ENCODE results near the gene SP3. TPM values are rescaled to one million over a fixed set of nuclear protein-coding genes. Genes with fewer than 3 reads are reported as not detected.

SP3 gene
- total RNA-seq, 2 experiments from 2014 or later = 115 to 150 TPM

GRCh38 chr2:173968551-173968950 is 3.4 kb upstream of the SP3 start:
- no peak overlapping the region for H2AFZ ChIP-seq (ENCODE audit: low read length)
- intact Hi-C loops (cut with micrococcal nuclease; ENCODE audit: unreplicated experiment) = loop anchor here (10.0 kb wide), 1 partner anchor 276 kb away; the partner anchor contains the start of gene OLA1
- H3K79me2 ChIP-seq (ENCODE audit: insufficient read depth, low read depth, low read length) = peaks cover 9% of the 10 kb centered on the region; the same call in 1 of the 2 replicates
- no peaks in the 10 kb centered on the region for H4K20me1 ChIP-seq (ENCODE audit: insufficient read depth, low read length)
- ChIA-PET POLR2A (no interaction called here), CTCF (ENCODE audit: unreplicated experiment) (no interaction called here)
- H3K36me3 ChIP-seq (ENCODE audit: insufficient read depth, low read length) = 0 out of 2 replicates have a peak, but pooled peaks cover 3% of the 10 kb centered on the region
- no TSS peak for BruUV-seq (replicated peaks)
- no peak overlapping the region for H3K4me3 ChIP-seq (ENCODE audit: low read depth, low read length, poor library complexity, severe bottlenecking)
- H3K9me3 ChIP-seq (ENCODE audit: low read length) = no peaks in the 10 kb centered on the region
- H3K4me2 ChIP-seq (ENCODE audit: low read length) = no peak overlapping the region
- peaks cover 9% of the 10 kb centered on the region for H3K4me1 ChIP-seq (ENCODE audit: insufficient read depth, low read length, poor library complexity, severe bottlenecking)
- no peak overlapping the region for H3K27ac ChIP-seq (ENCODE audit: low read depth, low read length, poor library complexity, severe bottlenecking)
- TF ChIP-seq EZH2phosphoT487 (IDR thresholded peaks at IDR 0.05; ENCODE audit: borderline replicate concordance, low read depth, low read length) (no peak), CTCF (conservative IDR thresholded peaks at IDR 0.05; ENCODE audit: low read length) (no peak)
- no peaks in the 10 kb centered on the region for H3K9me2 ChIP-seq (ENCODE audit: insufficient read depth, low read length)
- DNase-seq (ENCODE audit: low spot score) = no peak

GRCh38 chr2:173966274-173967098 is 1.3 kb upstream of the SP3 start:
- TF ChIP-seq EZH2phosphoT487 (IDR thresholded peaks at IDR 0.05; ENCODE audit: borderline replicate concordance, low read depth, low read length) (no peak), CTCF (conservative IDR thresholded peaks at IDR 0.05; ENCODE audit: low read length) (no peak)
- Histone ChIP-seq H3K27ac (ENCODE audit: low read depth, low read length, poor library complexity, severe bottlenecking) (peak overlapping the region; percentile 97), H4K20me1 (ENCODE audit: insufficient read depth, low read length) (peaks cover 12% of the 10 kb centered on the region), H3K4me2 (ENCODE audit: low read length) (peak overlapping the region; percentile 83), H3K36me3 (ENCODE audit: insufficient read depth, low read length) (peaks cover 23% of the 10 kb centered on the region), H3K9me2 (ENCODE audit: insufficient read depth, low read length) (no peaks in the 10 kb centered on the region), H3K9me3 (ENCODE audit: low read length) (peaks cover 3% of the 10 kb centered on the region; the same call in 1 of the 2 replicates), H2AFZ (ENCODE audit: low read length) (peak overlapping the region; percentile 54; the same call in 1 of the 2 replicates), H3K79me2 (ENCODE audit: insufficient read depth, low read depth, low read length) (peaks cover 29% of the 10 kb centered on the region), H3K4me1 (ENCODE audit: insufficient read depth, low read length, poor library complexity, severe bottlenecking) (peaks cover 17% of the 10 kb centered on the region), H3K4me3 (ENCODE audit: low read depth, low read length, poor library complexity, severe bottlenecking) (peak overlapping the region; percentile 100)
- intact Hi-C loops (cut with micrococcal nuclease; ENCODE audit: unreplicated experiment) = loop anchor here (10.0 kb wide), 1 partner anchor 278 kb away; the partner anchor contains the start of gene OLA1
- ChIA-PET POLR2A (interaction anchor here (1.1 to 1.3 kb wide), 3 partner anchors 21 to 26 kb away, joined by 5 to 16 read pairs (median 6); no protein-coding TSS in a partner anchor), CTCF (ENCODE audit: unreplicated experiment) (interaction anchor here (0.6 kb wide), 1 partner anchor 1493 kb away, joined by 3 read pairs; no protein-coding TSS in a partner anchor)
- DNase-seq (ENCODE audit: low spot score) = no peak
- TSS peak; percentile 75 for BruUV-seq (replicated peaks)
